K562 (cell line): Measurements from ENCODE around the gene IMPG2. TPM values are rescaled to one million over a fixed set of nuclear protein-coding genes. Genes with fewer than 3 reads are reported as not detected.

Source experiments
- ATAC-seq: fragments of 200-7000 bp; cut with Tn5 transposase; 3 replicates; pipeline ENCODE4 v1.9.1; 2020; ENCODE audit warnings: moderate library complexity
- BruUV-seq: library from RNA; stranded (reverse); fragments of 400-500 nt; replicated peaks from 2 replicates; lab custom pipeline; 2021; lab: Mats Ljungman, UMichigan
- CTCF ChIA-PET: fragments of 300-600 bp; formaldehyde crosslinking; extraction: SDS; loops from one replicate; lab custom pipeline; 2021; ENCODE audit warnings: low intra/inter-chr PET ratio; lab: Yijun Ruan, JAX
- POLR2A ChIA-PET: fragments of 300-600, 350-650 bp; sonication (Branson Sonifier 250); formaldehyde crosslinking; extraction: SDS; loops from one replicate; lab custom pipeline; 2021; ENCODE audit warnings: antibody characterized with exemption, inconsistent platforms; lab: Yijun Ruan, JAX
- DNase-seq, 4 experiments: peaks; one replicate each; pipeline versions ENCODE4 v3.0.0 to v3.0.0-alpha.2; 2011 to 2018; ENCODE audit warnings: low spot score in 3 of 4, mixed read lengths in 3 of 4; ENCODE audit errors: extremely low read depth in 1 of 4
- FAIRE-seq: peaks from 2 replicates; lab custom pipeline; 2011; peaks lifted over from hg19 to GRCh38; lab: Jason Lieb, UNC
- H2AFZ ChIP-seq: 2 replicates; pipeline ENCODE4 v1.6.0; 2011; ENCODE audit warnings: low read depth, low read length, control low read depth, inconsistent platforms
- H3K27ac ChIP-seq: fragments of 200-600 bp; 3 replicates; pipeline ENCODE4 v1.8.0; 2011; ENCODE audit warnings: low read depth, mild to moderate bottlenecking, control low read depth, inconsistent platforms, low read length, moderate library complexity, mixed read lengths; ENCODE audit errors: extremely low read depth
- H3K27me3 ChIP-seq, 2 experiments: fragments of 300-600 bp in 1 of 2; 2 replicates in 1 of 2; 3 replicates in 1 of 2; pipeline versions ENCODE4 v1.6.0 to v1.8.0; 2011; ENCODE audit warnings: inconsistent platforms in 2 of 2, low read length in 2 of 2, mild to moderate bottlenecking in 1 of 2, mixed read lengths in 1 of 2, moderate library complexity in 1 of 2; ENCODE audit not compliant: control insufficient read depth in 2 of 2, insufficient read depth in 2 of 2
- H3K36me3 ChIP-seq: fragments of 300-600 bp; 3 replicates; pipeline ENCODE4 v1.8.0; 2011; ENCODE audit warnings: mild to moderate bottlenecking, low read length, inconsistent platforms; ENCODE audit not compliant: control insufficient read depth, insufficient read depth
- H3K4me1 ChIP-seq, 2 experiments: fragments of 200-600 bp in 1 of 2; replicated peaks in 1 of 2; 2 replicates in 1 of 2; 3 replicates in 1 of 2; pipeline versions ENCODE4 v1.5.1 to v1.8.0; 2011; ENCODE audit warnings: inconsistent platforms in 2 of 2, low read length in 2 of 2, mild to moderate bottlenecking in 1 of 2, mixed read lengths in 1 of 2, moderate library complexity in 1 of 2; ENCODE audit not compliant: control insufficient read depth in 2 of 2, insufficient read depth in 2 of 2
- H3K4me2 ChIP-seq: 2 replicates; pipeline ENCODE4 v1.6.1; 2011; ENCODE audit warnings: low read length, control low read depth, inconsistent platforms, mixed read lengths; ENCODE audit not compliant: insufficient read depth
- H3K4me3 ChIP-seq: fragments of 200-600 bp; sonication (generic), shearing (Covaris generic); 2 replicates; pipeline ENCODE4 v1.5.1; 2016; ENCODE audit warnings: control low read depth, inconsistent platforms
- H3K79me2 ChIP-seq: fragments of 200-600 bp; 3 replicates; pipeline ENCODE4 v1.8.0; 2011; ENCODE audit warnings: low read length, inconsistent platforms; ENCODE audit not compliant: control insufficient read depth, insufficient read depth
- H3K9ac ChIP-seq, 2 experiments: 2 replicates each; pipeline versions ENCODE4 v1.6.0 to v1.6.1; 2011; ENCODE audit warnings: low read depth in 2 of 2, low read length in 2 of 2, control low read depth in 1 of 2, inconsistent platforms in 1 of 2, mild to moderate bottlenecking in 1 of 2, mixed read lengths in 1 of 2; ENCODE audit not compliant: insufficient read depth in 1 of 2
- H3K9me1 ChIP-seq: one replicate; pipeline ENCODE4 v1.6.0; 2011; ENCODE audit warnings: inconsistent platforms, mild to moderate bottlenecking, low read length, moderate library complexity; ENCODE audit not compliant: control insufficient read depth, insufficient read depth
- H3K9me3 ChIP-seq: replicated peaks from 2 replicates; pipeline ENCODE4 v1.5.1; 2011; ENCODE audit warnings: low read depth, low read length, inconsistent platforms; ENCODE audit not compliant: control insufficient read depth, insufficient read depth
- H4K20me1 ChIP-seq: replicated peaks from 2 replicates; pipeline ENCODE4 v1.6.1; 2011; ENCODE audit warnings: low read length, inconsistent platforms, mixed read lengths; ENCODE audit not compliant: control insufficient read depth, insufficient read depth
- HOXB6 ChIP-seq: fragments of 250-450 bp; sonication (Bioruptor Pico); IDR thresholded peaks from 2 replicates; pipeline ENCODE4 v1.5.1; 2022; ENCODE audit warnings: mild to moderate bottlenecking, borderline replicate concordance
- RBM25 ChIP-seq: fragments of 200-400 bp; formaldehyde crosslinking; IDR thresholded peaks from 2 replicates; pipeline ENCODE4 v1.6.1; 2018; ENCODE audit warnings: low read length, low read depth, moderate library complexity; ENCODE audit not compliant: severe bottlenecking
- ZNF239 ChIP-seq: fragments of 250-450 bp; sonication (Bioruptor Pico); IDR thresholded peaks from 2 replicates; pipeline ENCODE4 v1.4.0; 2020; ENCODE audit warnings: mild to moderate bottlenecking
- WGBS: fragments of 100-300 bp; shearing (Covaris generic); methylation state at CpG from one replicate; pipeline ENCODE4 v1.1.6; 2016; ENCODE audit warnings: low coverage, mixed read lengths; ENCODE audit not compliant: insufficient coverage; ENCODE audit errors: missing lambda C conversion rate; 5-methylcytosine and 5-hydroxymethylcytosine counted together
- in situ Hi-C: fragments of 300-500 bp; cut with MboI; formaldehyde crosslinking; loops from 4 replicates; pipeline ENCODE4 v1.15.0; 2018; ENCODE audit warnings: inconsistent platforms, mixed read lengths
- intact Hi-C: fragments of 100-400 bp; cut with micrococcal nuclease; formaldehyde crosslinking; loops from 2 replicates; pipeline ENCODE4 v1.14.2; 2022
- polyA plus RNA-seq, 8 experiments: library from polyadenylated mRNA; depleted of rRNA in 4 of 8; stranded (reverse) in 5 of 8; unstranded in 3 of 8; fragments of >200 nt; fragmentation: Nextera tagmentation in 2 of 8; fragmentation: Illumina TruSeq in 1 of 8; extraction: Ambion mirVana in 2 of 8; extraction: Trizol in 1 of 8; gene quantifications; 2 replicates each; pipeline versions ENCODE4 v1.2.1 to v1.2.3, GENCODE V29; 2011 to 2014; ENCODE audit warnings: inconsistent platforms in 1 of 8, missing spikeins in 1 of 8
- total RNA-seq, 7 experiments: library from RNA; depleted of rRNA in 6 of 7; stranded (reverse); fragments of >200 nt in 6 of 7; fragmentation: Illumina TruSeq in 2 of 7; extraction: Trizol in 2 of 7; gene quantifications; 2 replicates each; pipeline versions ENCODE4 v1.2.1 to v1.2.3, GENCODE V29; 2011 to 2021; ENCODE audit warnings: low replicate concordance in 1 of 7

IMPG2 gene
- total and polyA plus RNA-seq, 9 of the 15 experiments (the other 6 are each of a cell fraction or from before 2014, with no cell fraction given), result 0.04 to 0.36 (median 0.09) TPM

GRCh38 chr3:101329016-101329673, 8.8 kb upstream of the IMPG2 start:
- Histone ChIP-seq H3K27ac (no peak overlapping the region), H3K9ac (no peak overlapping the region), H3K4me2 (no peak overlapping the region), H3K36me3 (peaks cover 21% of the 10 kb centered on the region), H3K79me2 (no peaks in the 10 kb centered on the region), H3K27me3 (no peaks in the 10 kb centered on the region), H3K4me1 (peaks cover 0 to 6% of the 10 kb centered on the region in 2 experiments; a peak in 3 of 5 replicates), H3K4me3 (no peak overlapping the region), H4K20me1 (no peaks in the 10 kb centered on the region), H2AFZ (no peak overlapping the region), H3K9me3 (no peaks in the 10 kb centered on the region), H3K9me1 (no peaks in the 10 kb centered on the region)
- WGBS, result 84% methylated on average over 7 of the region's 7 CpGs
- ChIA-PET CTCF (interaction anchor here (0.6 kb wide), 1 partner anchor 230 kb away, joined by 3 read pairs; no protein-coding TSS in a partner anchor), POLR2A (interaction anchor here (0.6 kb wide), 1 partner anchor 278 kb away, joined by 3 read pairs; no protein-coding TSS in a partner anchor)
- ATAC-seq, result no peak
- TF ChIP-seq ZNF239 (peak; percentile 92), RBM25 (peak; percentile 39), HOXB6 (no peak)
- in situ Hi-C loops, result no loop called here
- no peak for FAIRE-seq
- intact Hi-C loops, result loop anchor here (10.0 kb wide), 1 partner anchor 186 kb away; the partner anchor contains the start of gene SENP7
- DNase-seq, result no peak
- no TSS peak for BruUV-seq
